Endodermal cell (in vitro differentiated cells): Measurements from ENCODE around the gene ARRDC1. TPM values are rescaled to one million over a fixed set of nuclear protein-coding genes. Genes with fewer than 3 reads are reported as not detected.

Experiments used
- DNase-seq: peaks from one replicate; pipeline ENCODE4 v3.0.0-alpha.2; 2017
- H3K27ac ChIP-seq: 2 replicates; pipeline ENCODE4 v1.5.1; 2013; ENCODE audit warnings: mild to moderate bottlenecking, low read depth, low read length, moderate library complexity
- H3K27me3 ChIP-seq: 2 replicates; pipeline ENCODE4 v1.6.1; 2013; ENCODE audit warnings: mild to moderate bottlenecking, low read length, moderate library complexity; ENCODE audit not compliant: insufficient read depth, control insufficient read depth, poor library complexity, severe bottlenecking
- H3K36me3 ChIP-seq: 2 replicates; pipeline ENCODE4 v1.7.0; 2013; ENCODE audit warnings: mild to moderate bottlenecking, low read length, moderate library complexity; ENCODE audit not compliant: control insufficient read depth, insufficient read depth
- H3K4me1 ChIP-seq: one replicate; pipeline ENCODE4 v1.7.0; 2013; ENCODE audit warnings: low read length; ENCODE audit not compliant: control insufficient read depth, insufficient read depth
- H3K4me3 ChIP-seq: 2 replicates; pipeline ENCODE4 v1.5.1; 2013; ENCODE audit warnings: mild to moderate bottlenecking, low read length, moderate library complexity
- H3K9ac ChIP-seq: 2 replicates; pipeline ENCODE4 v1.6.1; 2013; ENCODE audit warnings: mild to moderate bottlenecking, low read length, moderate library complexity; ENCODE audit not compliant: poor library complexity, severe bottlenecking; ENCODE audit errors: extremely low read depth
- H3K9me3 ChIP-seq: 2 replicates; pipeline ENCODE4 v1.6.1; 2013; ENCODE audit warnings: mild to moderate bottlenecking, low read length, moderate library complexity; ENCODE audit not compliant: control insufficient read depth
- H3K27ac Mint-ChIP-seq: 2 replicates; pipeline ENCODE4 v1.8.0; 2020; ENCODE audit warnings: mixed read lengths
- H3K27me3 Mint-ChIP-seq: 2 replicates; pipeline ENCODE4 v1.8.0; 2021; ENCODE audit warnings: mild to moderate bottlenecking, mixed read lengths; ENCODE audit not compliant: insufficient read depth
- H3K36me3 Mint-ChIP-seq: 2 replicates; pipeline ENCODE4 v1.8.0; 2020; ENCODE audit warnings: low read depth, mixed read lengths
- H3K4me1 Mint-ChIP-seq: 2 replicates; pipeline ENCODE4 v1.8.0; 2020; ENCODE audit warnings: mixed read lengths
- H3K4me3 Mint-ChIP-seq: 2 replicates; pipeline ENCODE4 v1.8.0; 2020; ENCODE audit warnings: mild to moderate bottlenecking, moderate library complexity, mixed read lengths
- H3K9me3 Mint-ChIP-seq: 2 replicates; pipeline ENCODE4 v1.8.0; 2020; ENCODE audit warnings: mild to moderate bottlenecking, mixed read lengths
- WGBS, 2 experiments: methylation state at CpG; one replicate each; pipeline versions ENCODE4 v1.1.5 to v1.1.7; 2013; ENCODE audit warnings: missing lambda C conversion rate in 2 of 2, mixed read lengths in 1 of 2; ENCODE audit not compliant: insufficient coverage in 1 of 2, insufficient read length in 1 of 2; 5-methylcytosine and 5-hydroxymethylcytosine counted together
- total RNA-seq, 2 donors: library from RNA; stranded (reverse); fragmentation: NEBNext Ultra II Directional in 1 of 2; extraction: Animal tissue kit (Norgen Biotek cat#: 25700) in 1 of 2; gene quantifications; 2 replicates in 1 of 2; 3 replicates in 1 of 2; pipeline ENCODE4 v1.2.1, GENCODE V29; 2021
- TF ChIP-seq, protein P1 (sequence below): fragments of 200-600 bp; sonication (generic); conservative IDR thresholded peaks from 2 replicates; pipeline ENCODE4 v1.5.0; 2021; ENCODE audit warnings: antibody characterized with exemption, mild to moderate bottlenecking

Gene ARRDC1
- total RNA-seq, 2 donors from 2014 or later = 41.5 to 46.2 TPM

- peak overlapping the region; percentile 47 for H3K4me3 Mint-ChIP-seq
- TF ChIP-seq, protein P1, sequence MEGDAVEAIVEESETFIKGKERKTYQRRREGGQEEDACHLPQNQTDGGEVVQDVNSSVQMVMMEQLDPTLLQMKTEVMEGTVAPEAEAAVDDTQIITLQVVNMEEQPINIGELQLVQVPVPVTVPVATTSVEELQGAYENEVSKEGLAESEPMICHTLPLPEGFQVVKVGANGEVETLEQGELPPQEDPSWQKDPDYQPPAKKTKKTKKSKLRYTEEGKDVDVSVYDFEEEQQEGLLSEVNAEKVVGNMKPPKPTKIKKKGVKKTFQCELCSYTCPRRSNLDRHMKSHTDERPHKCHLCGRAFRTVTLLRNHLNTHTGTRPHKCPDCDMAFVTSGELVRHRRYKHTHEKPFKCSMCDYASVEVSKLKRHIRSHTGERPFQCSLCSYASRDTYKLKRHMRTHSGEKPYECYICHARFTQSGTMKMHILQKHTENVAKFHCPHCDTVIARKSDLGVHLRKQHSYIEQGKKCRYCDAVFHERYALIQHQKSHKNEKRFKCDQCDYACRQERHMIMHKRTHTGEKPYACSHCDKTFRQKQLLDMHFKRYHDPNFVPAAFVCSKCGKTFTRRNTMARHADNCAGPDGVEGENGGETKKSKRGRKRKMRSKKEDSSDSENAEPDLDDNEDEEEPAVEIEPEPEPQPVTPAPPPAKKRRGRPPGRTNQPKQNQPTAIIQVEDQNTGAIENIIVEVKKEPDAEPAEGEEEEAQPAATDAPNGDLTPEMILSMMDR = no peak
- Histone ChIP-seq H3K9me3 (no peaks in the 10 kb centered on the region), H3K4me3 (no peak overlapping the region), H3K36me3 (no peaks in the 10 kb centered on the region), H3K27me3 (no peaks in the 10 kb centered on the region), H3K4me1 (no peaks in the 10 kb centered on the region), H3K9ac (no peak overlapping the region), H3K27ac (no peak overlapping the region)
- H3K27ac Mint-ChIP-seq = no peak overlapping the region
- H3K36me3 Mint-ChIP-seq = no peaks in the 10 kb centered on the region
- H3K27me3 Mint-ChIP-seq = peaks cover 6% of the 10 kb centered on the region
- DNase-seq = no peak
- peaks cover 20% of the 10 kb centered on the region for H3K4me1 Mint-ChIP-seq
- no peaks in the 10 kb centered on the region for H3K9me3 Mint-ChIP-seq
- WGBS, 2 experiments = 29 to 77% methylated on average over 6 to 42 of the region's 49 CpGs
Measured at GRCh38 chr9:137604345-137605086, 970 bp upstream of the ARRDC1 start.

GRCh38 chr9:137606005-137606621, 627 bp downstream of the ARRDC1 start:
- Histone ChIP-seq H3K36me3 (no peaks in the 10 kb centered on the region), H3K27ac (no peak overlapping the region), H3K4me1 (no peaks in the 10 kb centered on the region), H3K4me3 (peak overlapping the region; percentile 77), H3K27me3 (no peaks in the 10 kb centered on the region), H3K9ac (peak overlapping the region; percentile 47), H3K9me3 (no peaks in the 10 kb centered on the region)
- Mint-ChIP-seq H3K9me3 (no peaks in the 10 kb centered on the region), H3K36me3 (no peaks in the 10 kb centered on the region), H3K4me3 (peak overlapping the region; percentile 62), H3K27ac (no peak overlapping the region), H3K4me1 (peaks cover 22% of the 10 kb centered on the region), H3K27me3 (peaks cover 6% of the 10 kb centered on the region)
- no peak for DNase-seq
- 8 to 61% methylated on average over 9 to 57 of the region's 57 CpGs for WGBS, 2 experiments
- TF ChIP-seq, protein P1 = no peak

DNA sequence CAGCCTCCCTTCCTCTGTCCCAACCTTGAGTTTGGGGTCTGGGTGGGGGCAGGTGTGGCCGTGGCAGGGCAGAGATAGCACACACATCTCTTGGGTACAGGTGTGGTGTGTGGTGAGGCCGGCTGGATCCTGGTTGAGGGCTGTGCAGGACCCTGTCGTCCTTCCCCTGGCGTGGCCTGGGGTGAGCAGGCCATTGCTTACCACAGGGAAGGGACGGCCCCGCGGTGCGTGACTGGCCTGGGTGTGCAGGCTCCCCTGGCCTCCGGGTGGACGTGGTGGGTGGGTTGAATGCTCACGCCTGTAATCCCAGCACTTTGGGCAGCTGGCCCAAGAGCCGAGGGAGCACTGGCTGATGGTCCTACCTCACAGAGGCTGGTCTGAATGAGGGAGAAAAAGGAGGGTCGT, 1.2 kb downstream of the ARRDC1 start:
- Histone ChIP-seq H3K36me3 (no peaks in the 10 kb centered on the region), H3K9ac (no peak overlapping the region), H3K4me3 (peak overlapping the region; percentile 77), H3K4me1 (no peaks in the 10 kb centered on the region), H3K27me3 (no peaks in the 10 kb centered on the region), H3K27ac (no peak overlapping the region), H3K9me3 (no peaks in the 10 kb centered on the region)
- Mint-ChIP-seq H3K36me3 (no peaks in the 10 kb centered on the region), H3K27ac (no peak overlapping the region), H3K4me1 (peaks cover 27% of the 10 kb centered on the region), H3K9me3 (no peaks in the 10 kb centered on the region), H3K27me3 (peaks cover 6% of the 10 kb centered on the region), H3K4me3 (peak overlapping the region; percentile 62)
- peak; percentile 57 for DNase-seq
- WGBS, 2 experiments = 73 to 88% methylated on average over 3 to 13 of the region's 13 CpGs
- TF ChIP-seq, protein P1 = no peak
